Measurements from ENCODE around the gene LARP4. TPM values are rescaled to one million over a fixed set of nuclear protein-coding genes. Genes with fewer than 3 reads are reported as not detected.

Gene LARP4
- total RNA-seq, 1 experiment from 2014 or later, result 92.7 TPM

DNA sequence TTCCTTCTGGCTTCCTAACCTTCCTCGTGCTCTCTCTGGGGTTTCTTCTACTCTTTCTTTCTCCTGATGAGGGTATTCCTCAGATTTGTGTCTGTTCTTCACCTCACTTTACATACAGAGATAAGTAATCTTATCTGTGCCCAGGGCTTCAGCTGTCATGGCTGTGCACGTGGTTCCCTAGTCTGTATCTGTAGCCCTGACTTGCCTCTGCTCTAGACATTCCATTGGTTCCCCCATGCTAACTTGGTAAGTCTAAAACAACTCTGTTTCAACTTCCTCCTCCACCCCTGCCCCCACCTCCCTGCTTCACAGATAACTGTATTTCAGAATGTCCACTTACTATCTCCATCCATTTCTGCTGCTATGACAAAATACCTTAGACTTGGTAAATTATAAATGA, 114.9 kb downstream of the LARP4 start:
- ChIA-PET CTCF (interaction anchor here (0.6 to 0.7 kb wide), 2 partner anchors 122 to 257 kb away, joined by 7 to 8 read pairs; no protein-coding TSS in a partner anchor), POLR2A (no interaction called here)
- in situ Hi-C loops (cut with HindIII; ENCODE audit: low pct_unique_long_range_greater_than_20kb, low sequenced_read_pairs) (no loop called here), intact Hi-C loops (cut with micrococcal nuclease; ENCODE audit: unreplicated experiment) (no loop called here)
- no peak overlapping the region for H3K27ac ChIP-seq (ENCODE audit: low read length)
- no peaks in the 10 kb centered on the region for H3K36me3 ChIP-seq (ENCODE audit: control insufficient read depth, insufficient read depth, low read length)
- no peaks in the 10 kb centered on the region for H3K27me3 ChIP-seq (ENCODE audit: control insufficient read depth, insufficient read depth, low read length)
- peaks cover 9% of the 10 kb centered on the region for H3K4me1 ChIP-seq (ENCODE audit: control insufficient read depth, insufficient read depth, low read length)
- TF ChIP-seq, protein P1, sequence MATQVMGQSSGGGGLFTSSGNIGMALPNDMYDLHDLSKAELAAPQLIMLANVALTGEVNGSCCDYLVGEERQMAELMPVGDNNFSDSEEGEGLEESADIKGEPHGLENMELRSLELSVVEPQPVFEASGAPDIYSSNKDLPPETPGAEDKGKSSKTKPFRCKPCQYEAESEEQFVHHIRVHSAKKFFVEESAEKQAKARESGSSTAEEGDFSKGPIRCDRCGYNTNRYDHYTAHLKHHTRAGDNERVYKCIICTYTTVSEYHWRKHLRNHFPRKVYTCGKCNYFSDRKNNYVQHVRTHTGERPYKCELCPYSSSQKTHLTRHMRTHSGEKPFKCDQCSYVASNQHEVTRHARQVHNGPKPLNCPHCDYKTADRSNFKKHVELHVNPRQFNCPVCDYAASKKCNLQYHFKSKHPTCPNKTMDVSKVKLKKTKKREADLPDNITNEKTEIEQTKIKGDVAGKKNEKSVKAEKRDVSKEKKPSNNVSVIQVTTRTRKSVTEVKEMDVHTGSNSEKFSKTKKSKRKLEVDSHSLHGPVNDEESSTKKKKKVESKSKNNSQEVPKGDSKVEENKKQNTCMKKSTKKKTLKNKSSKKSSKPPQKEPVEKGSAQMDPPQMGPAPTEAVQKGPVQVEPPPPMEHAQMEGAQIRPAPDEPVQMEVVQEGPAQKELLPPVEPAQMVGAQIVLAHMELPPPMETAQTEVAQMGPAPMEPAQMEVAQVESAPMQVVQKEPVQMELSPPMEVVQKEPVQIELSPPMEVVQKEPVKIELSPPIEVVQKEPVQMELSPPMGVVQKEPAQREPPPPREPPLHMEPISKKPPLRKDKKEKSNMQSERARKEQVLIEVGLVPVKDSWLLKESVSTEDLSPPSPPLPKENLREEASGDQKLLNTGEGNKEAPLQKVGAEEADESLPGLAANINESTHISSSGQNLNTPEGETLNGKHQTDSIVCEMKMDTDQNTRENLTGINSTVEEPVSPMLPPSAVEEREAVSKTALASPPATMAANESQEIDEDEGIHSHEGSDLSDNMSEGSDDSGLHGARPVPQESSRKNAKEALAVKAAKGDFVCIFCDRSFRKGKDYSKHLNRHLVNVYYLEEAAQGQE (IDR thresholded peaks at IDR 0.05; ENCODE audit: insufficient read depth in 1 of 2, low read depth in 2 of 2, low read length in 1 of 2), result no peak
- TF ChIP-seq, protein P2, sequence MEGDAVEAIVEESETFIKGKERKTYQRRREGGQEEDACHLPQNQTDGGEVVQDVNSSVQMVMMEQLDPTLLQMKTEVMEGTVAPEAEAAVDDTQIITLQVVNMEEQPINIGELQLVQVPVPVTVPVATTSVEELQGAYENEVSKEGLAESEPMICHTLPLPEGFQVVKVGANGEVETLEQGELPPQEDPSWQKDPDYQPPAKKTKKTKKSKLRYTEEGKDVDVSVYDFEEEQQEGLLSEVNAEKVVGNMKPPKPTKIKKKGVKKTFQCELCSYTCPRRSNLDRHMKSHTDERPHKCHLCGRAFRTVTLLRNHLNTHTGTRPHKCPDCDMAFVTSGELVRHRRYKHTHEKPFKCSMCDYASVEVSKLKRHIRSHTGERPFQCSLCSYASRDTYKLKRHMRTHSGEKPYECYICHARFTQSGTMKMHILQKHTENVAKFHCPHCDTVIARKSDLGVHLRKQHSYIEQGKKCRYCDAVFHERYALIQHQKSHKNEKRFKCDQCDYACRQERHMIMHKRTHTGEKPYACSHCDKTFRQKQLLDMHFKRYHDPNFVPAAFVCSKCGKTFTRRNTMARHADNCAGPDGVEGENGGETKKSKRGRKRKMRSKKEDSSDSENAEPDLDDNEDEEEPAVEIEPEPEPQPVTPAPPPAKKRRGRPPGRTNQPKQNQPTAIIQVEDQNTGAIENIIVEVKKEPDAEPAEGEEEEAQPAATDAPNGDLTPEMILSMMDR (IDR thresholded peaks at IDR 0.05), result no peak
- TF ChIP-seq TCF7L2 (IDR thresholded peaks at IDR 0.05; ENCODE audit: low read depth, low read length), result no peak
- TF ChIP-seq POLR2AphosphoS5 (IDR thresholded peaks at IDR 0.05; ENCODE audit: low read depth, low read length), result no peak
- no peak for TF ChIP-seq SIN3A (IDR thresholded peaks at IDR 0.05; ENCODE audit: borderline replicate concordance, insufficient read depth, low read depth, low read length)
- H3K4me3 ChIP-seq (ENCODE audit: low read depth in 2 of 2, low read length in 2 of 2), result no peak overlapping the region
- BruUV-seq (replicated peaks), result no TSS peak
- no peaks in the 10 kb centered on the region for H3K9me3 ChIP-seq (ENCODE audit: control insufficient read depth, insufficient read depth, low read depth, low read length)
- ATAC-seq (no peak), DNase-seq (ENCODE audit: low read depth, low spot score) (no peak)

DNA sequence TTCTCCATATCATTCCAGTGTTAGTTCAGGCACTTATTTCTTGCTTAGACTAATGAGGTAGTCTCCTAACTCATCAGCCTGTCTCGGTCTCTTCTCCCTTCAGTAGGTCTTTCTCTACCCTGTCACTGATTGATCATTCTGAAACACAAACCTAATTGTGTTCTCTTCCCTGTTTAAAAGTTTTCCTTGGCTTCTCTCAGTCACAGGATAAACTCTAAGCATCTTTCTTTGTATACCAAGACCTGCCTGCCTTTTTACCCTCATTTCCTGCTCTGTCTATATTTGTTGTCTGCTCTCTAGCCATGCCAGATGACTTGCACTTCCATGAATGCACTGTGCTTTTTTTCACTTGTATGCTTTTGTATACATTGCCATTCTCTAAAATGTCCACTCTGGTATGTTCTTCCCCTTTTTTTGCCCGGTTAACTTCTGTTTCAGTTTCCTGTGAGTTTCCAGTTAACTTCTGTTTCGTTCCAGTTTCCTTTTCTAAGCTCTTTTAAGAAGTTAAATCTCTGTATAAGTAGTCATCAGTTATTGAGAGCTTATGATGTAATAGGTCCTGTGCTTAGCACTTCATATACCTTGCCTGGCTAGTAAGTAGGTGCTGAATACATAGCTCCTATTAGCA, 116.8 kb downstream of the LARP4 start:
- no peaks in the 10 kb centered on the region for H3K36me3 ChIP-seq (ENCODE audit: control insufficient read depth, insufficient read depth, low read length)
- in situ Hi-C loops (cut with HindIII; ENCODE audit: low pct_unique_long_range_greater_than_20kb, low sequenced_read_pairs), result no loop called here
- H3K4me3 ChIP-seq (ENCODE audit: low read depth in 2 of 2, low read length in 2 of 2), result no peak overlapping the region
- TF ChIP-seq, protein P1 (IDR thresholded peaks at IDR 0.05; ENCODE audit: insufficient read depth in 1 of 2, low read depth in 2 of 2, low read length in 1 of 2), result no peak
- TF ChIP-seq POLR2AphosphoS5 (IDR thresholded peaks at IDR 0.05; ENCODE audit: low read depth, low read length) (no peak), TCF7L2 (IDR thresholded peaks at IDR 0.05; ENCODE audit: low read depth, low read length) (no peak), SIN3A (IDR thresholded peaks at IDR 0.05; ENCODE audit: borderline replicate concordance, insufficient read depth, low read depth, low read length) (no peak)
- TF ChIP-seq, protein P2 (IDR thresholded peaks at IDR 0.05), result no peak
- H3K9me3 ChIP-seq (ENCODE audit: control insufficient read depth, insufficient read depth, low read depth, low read length), result no peaks in the 10 kb centered on the region
- H3K27ac ChIP-seq (ENCODE audit: low read length), result peak overlapping the region; percentile 49
- ChIA-PET POLR2A (no interaction called here), CTCF (no interaction called here)
- DNase-seq (ENCODE audit: low read depth, low spot score), result no peak
- no peaks in the 10 kb centered on the region for H3K27me3 ChIP-seq (ENCODE audit: control insufficient read depth, insufficient read depth, low read length)
- intact Hi-C loops (cut with micrococcal nuclease; ENCODE audit: unreplicated experiment), result no loop called here
- peak; percentile 43; the same call in 1 of the 2 replicates for ATAC-seq
- peaks cover 12% of the 10 kb centered on the region for H3K4me1 ChIP-seq (ENCODE audit: control insufficient read depth, insufficient read depth, low read length)
- no TSS peak for BruUV-seq (replicated peaks)
